MCF 10A (cell line): ENCODE results near the gene PATL2. TPM values are rescaled to one million over a fixed set of nuclear protein-coding genes. Genes with fewer than 3 reads are reported as not detected.

ENCODE experiments used
- BruUV-seq: library from RNA; stranded (reverse); fragments of 400-500 nt; replicated peaks from 2 replicates; lab custom pipeline; 2021; lab: Mats Ljungman, UMichigan
- CTCF ChIA-PET: fragments of 300-600 bp; sonication (Branson Sonifier 250); formaldehyde crosslinking; extraction: SDS; loops from one replicate; lab custom pipeline; 2021; ENCODE audit warnings: antibody characterized with exemption, inconsistent platforms; lab: Yijun Ruan, JAX
- POLR2A ChIA-PET: fragments of 300-600, 350-650 bp; sonication (Branson Sonifier 250); formaldehyde crosslinking; extraction: SDS; loops from one replicate; lab custom pipeline; 2020; ENCODE audit warnings: antibody characterized with exemption, inconsistent platforms; lab: Yijun Ruan, JAX
- DNase-seq: peaks from one replicate; pipeline ENCODE4 v3.0.0-alpha.2; 2018; ENCODE audit not compliant: unreplicated experiment
- H3K27ac Mint-ChIP-seq: one replicate; pipeline ENCODE4 v1.8.0; 2022; ENCODE audit warnings: mild to moderate bottlenecking, low read depth, mixed read lengths; ENCODE audit not compliant: unreplicated experiment
- H3K27me3 Mint-ChIP-seq: one replicate; pipeline ENCODE4 v1.8.0; 2022; ENCODE audit warnings: mixed read lengths; ENCODE audit not compliant: insufficient read depth, unreplicated experiment
- H3K36me3 Mint-ChIP-seq: one replicate; pipeline ENCODE4 v1.8.0; 2022; ENCODE audit warnings: mild to moderate bottlenecking, moderate library complexity, mixed read lengths; ENCODE audit not compliant: insufficient read depth, unreplicated experiment
- H3K4me1 Mint-ChIP-seq: one replicate; pipeline ENCODE4 v1.8.0; 2022; ENCODE audit warnings: mixed read lengths; ENCODE audit not compliant: insufficient read depth, unreplicated experiment
- H3K4me3 Mint-ChIP-seq: one replicate; pipeline ENCODE4 v1.8.0; 2022; ENCODE audit warnings: mild to moderate bottlenecking, moderate library complexity, mixed read lengths; ENCODE audit not compliant: unreplicated experiment
- H3K9me3 Mint-ChIP-seq: one replicate; pipeline ENCODE4 v1.8.0; 2022; ENCODE audit warnings: mixed read lengths; ENCODE audit not compliant: unreplicated experiment
- intact Hi-C: fragments of 100-400 bp; cut with micrococcal nuclease; formaldehyde crosslinking; loops from 2 replicates; pipeline ENCODE4 v1.14.1; 2022
- total RNA-seq: library from RNA; stranded (reverse); gene quantifications from 2 replicates; pipeline ENCODE4 v1.2.3, GENCODE V29; 2022
- TF ChIP-seq, protein P1 (sequence below): fragments of 200-600 bp; IDR thresholded peaks from one replicate; pipeline ENCODE4 v1.8.0; 2022; ENCODE audit warnings: antibody characterized with exemption, mild to moderate bottlenecking; ENCODE audit not compliant: unreplicated experiment

The PATL2 gene
- total RNA-seq, 1 experiment from 2014 or later: 0.16 TPM

DNA sequence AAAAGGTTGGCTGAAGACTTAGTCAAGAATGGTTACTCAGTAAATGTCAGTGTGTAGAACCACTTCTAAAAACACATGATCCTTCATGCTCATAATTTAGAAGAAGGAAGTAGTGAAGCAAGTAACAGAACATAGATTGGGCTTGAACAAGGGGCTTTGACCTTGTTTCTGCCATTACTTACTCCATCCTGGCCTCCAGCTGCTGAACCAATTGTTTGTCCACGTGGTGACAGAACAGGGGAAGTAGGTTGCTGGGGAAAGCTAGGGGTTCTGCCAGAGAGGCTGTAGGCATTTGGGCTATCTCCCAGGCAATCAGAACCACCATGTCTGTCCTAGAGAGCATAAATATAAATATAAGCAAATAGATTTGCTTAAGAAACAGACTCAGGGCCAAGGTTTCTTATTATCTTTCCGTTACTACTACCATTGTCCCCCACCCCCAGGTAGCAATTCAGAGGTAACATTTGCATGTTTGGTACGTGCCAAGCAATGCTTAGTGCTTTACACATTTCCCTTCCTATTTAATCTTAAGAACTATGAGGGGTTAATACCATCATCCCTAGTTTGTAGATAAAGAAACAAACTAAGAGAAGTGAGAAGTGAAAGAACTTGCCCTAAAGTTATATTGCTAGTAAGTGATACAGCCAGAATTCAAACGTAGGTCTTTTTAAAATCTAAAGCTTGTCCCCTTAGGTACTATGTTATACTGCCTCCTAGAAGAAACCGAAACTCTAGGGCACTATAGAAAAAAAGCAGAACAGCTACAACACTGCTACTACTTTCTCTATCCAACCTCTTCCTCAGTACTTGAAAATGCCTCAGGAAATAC lies 44.7 kb downstream of the PATL2 start:
- Mint-ChIP-seq H3K4me3 (no peak overlapping the region), H3K36me3 (no peaks in the 10 kb centered on the region), H3K4me1 (peaks cover 12% of the 10 kb centered on the region), H3K9me3 (no peaks in the 10 kb centered on the region), H3K27ac (no peak overlapping the region), H3K27me3 (no peaks in the 10 kb centered on the region)
- DNase-seq: no peak
- POLR2A ChIA-PET: interaction anchor here (0.6 to 7.8 kb wide), 3 partner anchors 28 to 71 kb away, joined by 4 to 148 read pairs (median 6); partner anchors contain the start of genes B2M and PATL2
- TF ChIP-seq, protein P1, sequence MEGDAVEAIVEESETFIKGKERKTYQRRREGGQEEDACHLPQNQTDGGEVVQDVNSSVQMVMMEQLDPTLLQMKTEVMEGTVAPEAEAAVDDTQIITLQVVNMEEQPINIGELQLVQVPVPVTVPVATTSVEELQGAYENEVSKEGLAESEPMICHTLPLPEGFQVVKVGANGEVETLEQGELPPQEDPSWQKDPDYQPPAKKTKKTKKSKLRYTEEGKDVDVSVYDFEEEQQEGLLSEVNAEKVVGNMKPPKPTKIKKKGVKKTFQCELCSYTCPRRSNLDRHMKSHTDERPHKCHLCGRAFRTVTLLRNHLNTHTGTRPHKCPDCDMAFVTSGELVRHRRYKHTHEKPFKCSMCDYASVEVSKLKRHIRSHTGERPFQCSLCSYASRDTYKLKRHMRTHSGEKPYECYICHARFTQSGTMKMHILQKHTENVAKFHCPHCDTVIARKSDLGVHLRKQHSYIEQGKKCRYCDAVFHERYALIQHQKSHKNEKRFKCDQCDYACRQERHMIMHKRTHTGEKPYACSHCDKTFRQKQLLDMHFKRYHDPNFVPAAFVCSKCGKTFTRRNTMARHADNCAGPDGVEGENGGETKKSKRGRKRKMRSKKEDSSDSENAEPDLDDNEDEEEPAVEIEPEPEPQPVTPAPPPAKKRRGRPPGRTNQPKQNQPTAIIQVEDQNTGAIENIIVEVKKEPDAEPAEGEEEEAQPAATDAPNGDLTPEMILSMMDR: no peak
- no TSS peak for BruUV-seq
- CTCF ChIA-PET: interaction anchor here (0.7 to 1.5 kb wide), 4 partner anchors 44 to 61 kb away, joined by 3 to 4 read pairs (median 4); partner anchors contain the start of genes B2M and PATL2
- intact Hi-C loops: no loop called here

DNA sequence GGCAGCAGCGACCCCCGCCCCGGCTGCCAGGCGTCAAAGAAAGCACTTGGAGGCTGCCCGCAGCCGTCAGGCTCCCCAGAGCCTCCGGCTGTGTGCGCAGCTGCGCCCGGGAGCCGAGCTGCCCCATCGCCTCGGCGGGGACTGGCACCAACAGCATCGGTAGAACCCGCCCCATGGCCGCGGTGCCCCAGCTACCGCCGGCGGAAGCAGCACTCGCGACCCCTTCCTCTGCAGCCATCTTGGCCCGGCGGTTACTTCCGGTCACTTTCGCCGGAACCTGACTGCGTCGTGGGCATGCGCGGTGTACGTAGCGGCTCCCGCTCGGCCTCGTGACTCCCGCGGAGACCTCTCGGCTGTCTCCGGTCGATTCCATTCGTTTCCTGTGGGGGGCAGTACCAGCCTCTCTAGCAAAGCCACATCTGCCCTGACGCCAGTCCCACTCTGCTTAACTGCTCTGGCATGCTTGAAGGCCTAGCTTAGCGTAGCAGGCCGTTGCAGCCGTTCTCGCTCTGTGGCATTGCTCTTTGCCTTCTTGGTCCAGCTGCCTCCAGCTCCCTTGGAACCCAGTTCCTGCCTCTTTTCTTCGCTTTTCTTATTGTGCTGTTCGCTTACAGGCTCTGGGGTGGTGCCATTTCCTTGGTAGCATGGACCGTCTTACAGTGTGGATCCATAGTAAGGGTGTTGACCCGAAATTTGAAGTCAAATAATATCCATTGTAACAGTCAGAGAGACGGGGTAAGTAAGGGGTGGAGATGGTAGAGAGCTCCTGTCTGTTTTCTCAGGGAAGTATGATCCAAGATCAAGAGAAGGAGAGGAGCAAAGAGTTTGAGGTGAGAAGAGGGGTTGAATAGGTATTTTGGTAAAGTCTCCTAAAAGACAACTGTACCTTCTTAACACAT lies 47.5 kb downstream of the PATL2 start, which contains the start of gene SPG11:
SPG11 (minus strand) TSS at position 253 of the 899 bp plus-strand sequence; CDS start at position 238, 15 bp downstream.
- CTCF ChIA-PET: interaction anchor here (0.6 to 3.6 kb wide), 30 partner anchors 9 to 813 kb away, joined by 3 to 83 read pairs (median 6); partner anchors contain the start of genes B2M, PATL2 and TRIM69
- H3K9me3 Mint-ChIP-seq: no peaks in the 10 kb centered on the region
- H3K27me3 Mint-ChIP-seq: no peaks in the 10 kb centered on the region
- peaks cover 18% of the 10 kb centered on the region for H3K36me3 Mint-ChIP-seq
- POLR2A ChIA-PET: interaction anchor here (0.6 to 7.8 kb wide), 28 partner anchors 8 to 495 kb away, joined by 3 to 148 read pairs (median 4); partner anchors contain the start of genes B2M, EIF3J, PATL2 and TRIM69
- peaks cover 12% of the 10 kb centered on the region for H3K4me1 Mint-ChIP-seq
- peak within 1 kb of the TSS; percentile 97 for H3K4me3 Mint-ChIP-seq
- TF ChIP-seq, protein P1: peak; percentile 90
- peak within 1 kb of the TSS; percentile 33 for H3K27ac Mint-ChIP-seq
- BruUV-seq: no TSS peak
- peak; percentile 97 for DNase-seq
- intact Hi-C loops: loop anchor here (1.0 to 5.0 kb wide), 3 partner anchors 48 to 81 kb away; partner anchors contain the start of genes B2M and PATL2

DNA sequence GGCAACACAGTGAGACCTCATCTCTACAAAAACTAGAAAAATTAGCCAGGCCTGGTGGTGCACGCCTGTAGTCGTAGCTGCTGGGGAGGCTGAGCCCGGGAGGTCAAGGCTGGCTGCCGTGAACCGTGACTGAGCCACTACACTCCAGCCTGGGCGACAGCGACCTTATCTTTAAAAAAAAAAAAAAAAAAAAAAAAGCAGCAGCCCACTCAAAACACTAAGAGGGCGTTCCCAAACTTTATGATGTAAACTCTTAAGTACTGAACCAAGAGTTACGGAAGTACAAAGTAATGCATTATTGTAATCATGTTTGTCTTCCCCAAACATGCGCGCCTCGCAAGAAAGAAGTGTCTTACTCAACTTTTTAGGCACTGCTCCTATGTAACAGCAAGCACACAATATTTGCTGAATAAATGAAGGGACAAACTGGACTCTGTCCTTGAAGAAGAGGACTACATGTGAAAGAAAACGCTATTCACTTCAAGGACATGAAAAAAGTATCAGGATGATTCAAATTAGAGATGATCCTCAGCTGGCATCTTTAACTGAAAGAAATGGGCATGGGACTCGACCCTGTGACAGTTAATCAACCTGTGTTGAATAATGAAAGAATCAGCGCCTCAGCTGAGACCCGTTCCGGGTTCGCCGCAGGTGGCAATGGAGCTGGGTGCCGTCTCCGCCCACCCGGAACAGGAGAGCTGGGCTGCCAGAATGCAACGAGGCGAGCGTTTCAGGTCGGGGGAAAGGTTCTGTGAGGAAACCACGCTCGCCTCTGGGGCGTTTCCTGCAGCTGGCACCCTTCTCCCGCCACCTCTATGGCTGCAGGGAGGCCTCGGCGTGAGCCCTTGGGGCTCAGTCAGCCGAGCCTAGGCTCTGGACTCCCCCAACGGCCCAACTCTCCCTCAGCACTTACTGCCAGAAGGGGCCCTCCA lies 48.4 kb downstream of the PATL2 start:
- DNase-seq: peak; percentile 73
- Mint-ChIP-seq H3K27ac (peak overlapping the region; percentile 33), H3K4me1 (peaks cover 12% of the 10 kb centered on the region), H3K27me3 (no peaks in the 10 kb centered on the region), H3K36me3 (peaks cover 27% of the 10 kb centered on the region), H3K9me3 (no peaks in the 10 kb centered on the region), H3K4me3 (peak overlapping the region; percentile 97)
- ChIA-PET POLR2A (interaction anchor here (0.6 to 7.8 kb wide), 27 partner anchors 7 to 495 kb away, joined by 3 to 148 read pairs (median 4); partner anchors contain the start of genes B2M, EIF3J, PATL2 and TRIM69), CTCF (interaction anchor here (0.6 to 3.6 kb wide), 22 partner anchors 10 to 245 kb away, joined by 3 to 83 read pairs (median 6); partner anchors contain the start of genes B2M, PATL2 and TRIM69)
- TF ChIP-seq, protein P1: no peak
- intact Hi-C loops: loop anchor here (1.0 to 5.0 kb wide), 3 partner anchors 49 to 80 kb away; partner anchors contain the start of genes B2M and PATL2
- BruUV-seq: TSS peak; percentile 61
